MCF 10A (cell line): ENCODE data around the gene IRAK4. TPM values are rescaled to one million over a fixed set of nuclear protein-coding genes. Genes with fewer than 3 reads are reported as not detected.

Experiments used
- BruUV-seq: library from RNA; stranded (reverse); fragments of 400-500 nt; replicated peaks from 2 replicates; lab custom pipeline; 2021; lab: Mats Ljungman, UMichigan
- CTCF ChIA-PET: fragments of 300-600 bp; sonication (Branson Sonifier 250); formaldehyde crosslinking; extraction: SDS; loops from one replicate; lab custom pipeline; 2021; ENCODE audit warnings: antibody characterized with exemption, inconsistent platforms; lab: Yijun Ruan, JAX
- POLR2A ChIA-PET: fragments of 300-600, 350-650 bp; sonication (Branson Sonifier 250); formaldehyde crosslinking; extraction: SDS; loops from one replicate; lab custom pipeline; 2020; ENCODE audit warnings: antibody characterized with exemption, inconsistent platforms; lab: Yijun Ruan, JAX
- DNase-seq: peaks from one replicate; pipeline ENCODE4 v3.0.0-alpha.2; 2018; ENCODE audit not compliant: unreplicated experiment
- H3K27ac Mint-ChIP-seq: one replicate; pipeline ENCODE4 v1.8.0; 2022; ENCODE audit warnings: mild to moderate bottlenecking, low read depth, mixed read lengths; ENCODE audit not compliant: unreplicated experiment
- H3K27me3 Mint-ChIP-seq: one replicate; pipeline ENCODE4 v1.8.0; 2022; ENCODE audit warnings: mixed read lengths; ENCODE audit not compliant: insufficient read depth, unreplicated experiment
- H3K36me3 Mint-ChIP-seq: one replicate; pipeline ENCODE4 v1.8.0; 2022; ENCODE audit warnings: mild to moderate bottlenecking, moderate library complexity, mixed read lengths; ENCODE audit not compliant: insufficient read depth, unreplicated experiment
- H3K4me1 Mint-ChIP-seq: one replicate; pipeline ENCODE4 v1.8.0; 2022; ENCODE audit warnings: mixed read lengths; ENCODE audit not compliant: insufficient read depth, unreplicated experiment
- H3K4me3 Mint-ChIP-seq: one replicate; pipeline ENCODE4 v1.8.0; 2022; ENCODE audit warnings: mild to moderate bottlenecking, moderate library complexity, mixed read lengths; ENCODE audit not compliant: unreplicated experiment
- H3K9me3 Mint-ChIP-seq: one replicate; pipeline ENCODE4 v1.8.0; 2022; ENCODE audit warnings: mixed read lengths; ENCODE audit not compliant: unreplicated experiment
- CTCF ChIP-seq: fragments of 200-600 bp; IDR thresholded peaks from one replicate; pipeline ENCODE4 v1.8.0; 2022; ENCODE audit warnings: antibody characterized with exemption, mild to moderate bottlenecking; ENCODE audit not compliant: unreplicated experiment
- intact Hi-C: fragments of 100-400 bp; cut with micrococcal nuclease; formaldehyde crosslinking; loops from 2 replicates; pipeline ENCODE4 v1.14.1; 2022
- total RNA-seq: library from RNA; stranded (reverse); gene quantifications from 2 replicates; pipeline ENCODE4 v1.2.3, GENCODE V29; 2022

IRAK4 gene
- total RNA-seq, 1 experiment from 2014 or later: 10.1 TPM

GRCh38 chr12:43762596-43762995 lies 3.8 kb downstream of the IRAK4 start:
- ChIA-PET POLR2A (interaction anchor here (0.9 to 1.0 kb wide), 2 partner anchors 43 to 393 kb away, joined by 3 to 6 read pairs; partner anchors contain the start of gene TWF1), CTCF (interaction anchor here (0.6 to 2.2 kb wide), 5 partner anchors 9 to 318 kb away, joined by 3 to 9 read pairs (median 3); no protein-coding TSS in a partner anchor)
- Mint-ChIP-seq H3K4me1 (peaks cover 15% of the 10 kb centered on the region), H3K27me3 (no peaks in the 10 kb centered on the region), H3K9me3 (no peaks in the 10 kb centered on the region), H3K4me3 (no peak overlapping the region), H3K36me3 (peaks cover 12% of the 10 kb centered on the region), H3K27ac (no peak overlapping the region)
- TF ChIP-seq CTCF: no peak
- no peak for DNase-seq
- BruUV-seq: no TSS peak
- intact Hi-C loops: no loop called here

DNA sequence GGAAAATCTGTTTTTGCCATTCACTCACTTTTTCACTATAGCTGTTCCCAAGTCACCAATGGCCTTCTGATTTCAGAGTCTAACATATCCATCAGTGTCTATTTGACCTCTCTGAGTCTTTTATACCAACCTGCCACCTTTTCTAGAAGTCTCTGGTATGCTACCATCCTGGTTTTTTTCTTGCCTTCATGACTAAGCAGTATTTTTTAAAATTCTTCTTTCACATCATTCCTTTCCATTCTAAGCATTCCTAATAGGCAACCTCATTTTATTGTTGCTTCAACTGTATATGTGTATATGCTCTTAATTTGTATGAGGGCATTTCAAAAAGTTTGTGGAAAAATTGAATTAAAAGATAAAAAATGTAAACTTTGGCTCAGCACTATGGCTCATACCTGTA lies 5.0 kb downstream of the IRAK4 start:
- Mint-ChIP-seq H3K36me3 (peaks cover 18% of the 10 kb centered on the region), H3K27ac (no peak overlapping the region), H3K9me3 (no peaks in the 10 kb centered on the region), H3K4me1 (peaks cover 10% of the 10 kb centered on the region), H3K4me3 (no peak overlapping the region), H3K27me3 (no peaks in the 10 kb centered on the region)
- BruUV-seq: no TSS peak
- no peak for DNase-seq
- intact Hi-C loops: no loop called here
- ChIA-PET CTCF (interaction anchor here (0.7 to 1.1 kb wide), 2 partner anchors 43 to 629 kb away, joined by 3 read pairs; partner anchors contain the start of gene TWF1), POLR2A (no interaction called here)
- TF ChIP-seq CTCF: no peak

- TF ChIP-seq CTCF: no peak
- DNase-seq: no peak
- Mint-ChIP-seq H3K27me3 (no peaks in the 10 kb centered on the region), H3K4me3 (no peak overlapping the region), H3K27ac (no peak overlapping the region), H3K4me1 (peaks cover 10% of the 10 kb centered on the region), H3K9me3 (no peaks in the 10 kb centered on the region), H3K36me3 (peaks cover 15% of the 10 kb centered on the region)
- no TSS peak for BruUV-seq
- CTCF ChIA-PET: interaction anchor here (1.1 kb wide), 1 partner anchor 42 kb away, joined by 3 read pairs; the partner anchor contains the start of gene TWF1
- intact Hi-C loops: no loop called here
- POLR2A ChIA-PET: no interaction called here
Observed at GRCh38 chr12:43764528-43764927, 5.8 kb downstream of the IRAK4 start.

GRCh38 chr12:43766291-43766690 lies 7.5 kb downstream of the IRAK4 start:
- intact Hi-C loops: no loop called here
- POLR2A ChIA-PET: no interaction called here
- Mint-ChIP-seq H3K4me1 (no peaks in the 10 kb centered on the region), H3K36me3 (peaks cover 11% of the 10 kb centered on the region), H3K4me3 (no peak overlapping the region), H3K27me3 (no peaks in the 10 kb centered on the region), H3K27ac (no peak overlapping the region), H3K9me3 (no peaks in the 10 kb centered on the region)
- CTCF ChIA-PET: interaction anchor here (0.6 kb wide), 1 partner anchor 128 kb away, joined by 3 read pairs; no protein-coding TSS in a partner anchor
- no TSS peak for BruUV-seq
- no peak for TF ChIP-seq CTCF
- DNase-seq: no peak
